Liver (tissue), 3 donors: ENCODE results near the gene FKBP14.
A peak's percentile ranks its signal among the peaks of the same experiment; 100 is the strongest.

Experiments used
- CTCF ChIP-seq: fragments of 150-350 bp; IDR thresholded peaks from 2 replicates; pipeline ENCODE4 v1.5.1; 2017; ENCODE audit warnings: improper control_type of control experiment, low read depth, low read length; ENCODE audit not compliant: missing input control
- FOXA1 ChIP-seq: IDR thresholded peaks from 2 replicates; pipeline ENCODE4 v1.6.1; 2016; ENCODE audit warnings: antibody characterized with exemption
- JUND ChIP-seq, 2 donors: IDR thresholded peaks; 2 replicates each; pipeline ENCODE4 v1.6.1; 2016; ENCODE audit warnings: antibody characterized with exemption in 2 of 2
- RAD21 ChIP-seq, 2 donors: IDR thresholded peaks; 2 replicates each; pipeline ENCODE4 v1.6.1; 2016; ENCODE audit warnings: antibody characterized with exemption in 2 of 2, mild to moderate bottlenecking in 2 of 2
- REST ChIP-seq: IDR thresholded peaks from 2 replicates; pipeline ENCODE4 v1.6.1; 2016; ENCODE audit warnings: antibody characterized with exemption, mild to moderate bottlenecking
- RXRA ChIP-seq, 2 donors: IDR thresholded peaks; 2 replicates each; pipeline ENCODE4 v1.6.1; 2017 to 2018; ENCODE audit warnings: antibody characterized with exemption in 2 of 2, mild to moderate bottlenecking in 1 of 2
- SP1 ChIP-seq: IDR thresholded peaks from 2 replicates; pipeline ENCODE4 v1.6.1; 2018; ENCODE audit warnings: antibody characterized with exemption, mild to moderate bottlenecking
- TAF1 ChIP-seq: conservative IDR thresholded peaks from 2 replicates; pipeline ENCODE4 v1.6.1; 2016; ENCODE audit warnings: antibody characterized with exemption, mild to moderate bottlenecking
- YY1 ChIP-seq: IDR thresholded peaks from 2 replicates; pipeline ENCODE4 v1.6.1; 2016; ENCODE audit warnings: antibody characterized with exemption, mild to moderate bottlenecking
- ZBTB33 ChIP-seq: IDR thresholded peaks from 2 replicates; pipeline ENCODE4 v1.6.1; 2016; ENCODE audit warnings: antibody characterized with exemption
- TF ChIP-seq, protein P1 (sequence below): IDR thresholded peaks from 2 replicates; pipeline ENCODE4 v1.6.1; 2016; ENCODE audit warnings: antibody characterized with exemption
- donor health status: healthy.
- donor health status: healthy.

DNA sequence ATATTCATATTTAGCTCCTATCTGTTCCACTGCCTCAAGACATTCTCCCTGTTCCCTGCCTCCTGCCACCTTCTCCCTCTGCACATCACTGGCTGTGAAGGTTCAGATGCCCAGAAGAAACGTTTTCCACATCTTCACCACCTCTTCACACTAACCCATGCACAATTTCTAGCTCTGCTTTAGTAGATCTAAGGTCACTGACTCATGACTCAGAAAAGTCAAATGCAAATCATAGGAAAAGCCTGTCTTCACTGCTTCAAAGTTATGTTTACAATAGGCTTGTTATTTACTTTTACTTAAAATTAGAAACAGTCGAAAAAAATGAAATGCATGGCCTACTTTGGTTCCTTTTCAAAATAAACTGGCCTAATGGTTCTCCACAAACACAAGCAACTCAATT lies 39.4 kb downstream of the FKBP14 start:
- TF ChIP-seq CTCF (no peak), FOXA1 (no peak), SP1 (no peak), ZBTB33 (no peak), TAF1 (no peak), RAD21 (IDR thresholded peaks at IDR 0.05) (no peak), RXRA (IDR thresholded peaks at IDR 0.05) (peak in 1 of 2 donors; percentile 7), JUND (IDR thresholded peaks at IDR 0.05) (no peak), YY1 (no peak), REST (no peak)
- TF ChIP-seq, protein P1, sequence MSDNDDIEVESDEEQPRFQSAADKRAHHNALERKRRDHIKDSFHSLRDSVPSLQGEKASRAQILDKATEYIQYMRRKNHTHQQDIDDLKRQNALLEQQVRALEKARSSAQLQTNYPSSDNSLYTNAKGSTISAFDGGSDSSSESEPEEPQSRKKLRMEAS, result no peak
